HepG2 (cell line): ENCODE data around the gene JAKMIP2. TPM values are rescaled to one million over a fixed set of nuclear protein-coding genes. Genes with fewer than 3 reads are reported as not detected.

ENCODE experiments used
- ATAC-seq: fragments of 200-7000 bp; cut with Tn5 transposase; 3 replicates; pipeline ENCODE4 v1.9.1; 2020; ENCODE audit warnings: mild to moderate bottlenecking, moderate library complexity
- BruUV-seq: library from RNA; stranded (reverse); fragments of 400-500 nt; replicated peaks from 2 replicates; lab custom pipeline; 2021; lab: Mats Ljungman, UMichigan
- CTCF ChIA-PET: fragments of 300-600 bp; formaldehyde crosslinking; extraction: SDS; loops from one replicate; lab custom pipeline; 2021; ENCODE audit warnings: low total read pairs, inconsistent platforms, low intra/inter-chr PET ratio; lab: Yijun Ruan, JAX
- POLR2A ChIA-PET: fragments of 350-600 bp; sonication (Branson Sonifier 250); formaldehyde crosslinking; loops from one replicate; lab custom pipeline; 2020; ENCODE audit warnings: antibody characterized with exemption, inconsistent platforms; lab: Yijun Ruan, JAX
- DNase-seq: peaks from one replicate; pipeline ENCODE4 v3.0.0-alpha.2; 2015; ENCODE audit warnings: low spot score
- FAIRE-seq: peaks from 3 replicates; lab custom pipeline; 2011; peaks lifted over from hg19 to GRCh38; lab: Jason Lieb, UNC
- H2AFZ ChIP-seq: one replicate; pipeline ENCODE4 v1.6.1; 2011; ENCODE audit warnings: low read length, inconsistent platforms
- H3K27ac ChIP-seq: fragments of 300-600 bp; 3 replicates; pipeline ENCODE4 v1.8.0; 2011; ENCODE audit warnings: mixed run types, mild to moderate bottlenecking, mixed read lengths, low read length, inconsistent platforms; ENCODE audit not compliant: insufficient read depth; ENCODE audit errors: extremely low read length
- H3K27me3 ChIP-seq, 2 experiments: fragments of 200-600 bp in 1 of 2; 2 replicates in 1 of 2; 3 replicates in 1 of 2; pipeline versions ENCODE4 v1.6.0 to v1.8.0; 2011; ENCODE audit warnings: low read length in 2 of 2, mild to moderate bottlenecking in 2 of 2, moderate library complexity in 2 of 2, inconsistent platforms in 1 of 2; ENCODE audit not compliant: insufficient read depth in 2 of 2, control insufficient read depth in 1 of 2
- H3K36me3 ChIP-seq, 2 experiments: fragments of 200-600 bp in 1 of 2; replicated peaks in 1 of 2; 2 replicates in 1 of 2; 3 replicates in 1 of 2; pipeline versions ENCODE4 v1.5.1 to v1.8.0; 2011; ENCODE audit warnings: low read length in 2 of 2, inconsistent platforms in 1 of 2; ENCODE audit not compliant: insufficient read depth in 2 of 2, control insufficient read depth in 1 of 2
- H3K4me1 ChIP-seq: 2 replicates; pipeline ENCODE4 v1.5.1; 2012; ENCODE audit warnings: low read length, inconsistent platforms; ENCODE audit not compliant: insufficient read depth
- H3K4me2 ChIP-seq: 2 replicates; pipeline ENCODE4 v1.6.0; 2011; ENCODE audit warnings: low read depth, low read length, inconsistent platforms
- H3K4me3 ChIP-seq, 3 experiments: fragments of 200-600 bp in 1 of 3; sonication (generic), shearing (Covaris generic) in 1 of 3; replicated peaks in 1 of 3; 2 replicates each; pipeline ENCODE4 v1.5.1; 2011 to 2016; ENCODE audit warnings: low read length in 3 of 3, inconsistent platforms in 2 of 3, low read depth in 2 of 3, mild to moderate bottlenecking in 2 of 3, control low read depth in 1 of 3, mixed read lengths in 1 of 3; ENCODE audit not compliant: insufficient read depth in 1 of 3
- H3K79me2 ChIP-seq: one replicate; pipeline ENCODE4 v1.6.1; 2011; ENCODE audit warnings: low read length, inconsistent platforms; ENCODE audit not compliant: insufficient read depth
- H3K9ac ChIP-seq: 2 replicates; pipeline ENCODE4 v1.6.0; 2011; ENCODE audit warnings: mild to moderate bottlenecking, low read depth, low read length, inconsistent platforms; ENCODE audit not compliant: insufficient read depth
- H3K9me3 ChIP-seq: 2 replicates; pipeline ENCODE4 v1.5.1; 2012; ENCODE audit warnings: mild to moderate bottlenecking, low read length
- H4K20me1 ChIP-seq: 2 replicates; pipeline ENCODE4 v1.6.0; 2011; ENCODE audit warnings: inconsistent platforms, mild to moderate bottlenecking, low read length, moderate library complexity; ENCODE audit not compliant: insufficient read depth
- CBX2 ChIP-seq, 2 experiments: fragments of 200-600 bp in 1 of 2; sonication (generic); formaldehyde crosslinking in 1 of 2; IDR thresholded peaks; 2 replicates each; pipeline versions ENCODE4 v1.7.0 to v1.8.1; 2018 to 2022; ENCODE audit warnings: low read depth in 2 of 2, low read length in 1 of 2, mild to moderate bottlenecking in 1 of 2, missing genetic modification reagents in 1 of 2
- CEBPB ChIP-seq: IDR thresholded peaks from 2 replicates; pipeline ENCODE4 v1.6.1; 2011; ENCODE audit warnings: low read depth, low read length, improper control_type of control experiment, borderline replicate concordance
- HOXA9 ChIP-seq: sonication (generic); formaldehyde crosslinking; IDR thresholded peaks from 2 replicates; pipeline ENCODE4 v1.8.1; 2022; ENCODE audit warnings: missing genetic modification reagents, mild to moderate bottlenecking, moderate library complexity, borderline replicate concordance
- KLF16 ChIP-seq, 2 experiments: sonication (generic) in 1 of 2; formaldehyde crosslinking in 1 of 2; IDR thresholded peaks; 2 replicates each; pipeline versions ENCODE4 v1.6.1 to v1.8.0; 2016 to 2023; ENCODE audit warnings: missing genetic modification reagents in 2 of 2, missing compliant biosample characterization in 1 of 2
- LCORL ChIP-seq, 2 experiments: fragments of 450-650 bp in 1 of 2; sonication (generic) in 1 of 2; formaldehyde crosslinking in 1 of 2; IDR thresholded peaks; 2 replicates each; pipeline versions ENCODE4 v1.5.0 to v1.6.1; 2017 to 2020; ENCODE audit warnings: antibody characterized with exemption in 1 of 2, missing genetic modification reagents in 1 of 2
- MIER2 ChIP-seq: IDR thresholded peaks from 2 replicates; pipeline ENCODE4 v1.6.1; 2016; ENCODE audit warnings: missing biosample characterization, missing genetic modification reagents
- NFE2 ChIP-seq: sonication (generic); formaldehyde crosslinking; IDR thresholded peaks from 2 replicates; pipeline ENCODE4 v1.4.0; 2020; ENCODE audit warnings: missing genetic modification reagents
- RAD51 ChIP-seq: fragments of 450-650 bp; IDR thresholded peaks from 2 replicates; pipeline ENCODE4 v1.6.1; 2016; ENCODE audit warnings: borderline replicate concordance
- SP1 ChIP-seq, 2 experiments: fragments of 450-650 bp in 1 of 2; sonication (generic) in 1 of 2; formaldehyde crosslinking in 1 of 2; IDR thresholded peaks; 2 replicates each; pipeline versions ENCODE4 v1.4.0 to v1.6.1; 2016 to 2020; ENCODE audit warnings: missing genetic modification reagents in 1 of 2
- TFE3 ChIP-seq: IDR thresholded peaks from 2 replicates; pipeline ENCODE4 v1.6.1; 2016
- ZBTB7A ChIP-seq: sonication (generic); formaldehyde crosslinking; IDR thresholded peaks from 2 replicates; pipeline ENCODE4 v1.8.0; 2022; ENCODE audit warnings: mild to moderate bottlenecking, missing genetic modification reagents
- ZEB1 ChIP-seq: IDR thresholded peaks from 2 replicates; pipeline ENCODE4 v1.6.1; 2012; ENCODE audit warnings: mild to moderate bottlenecking, low read depth, inconsistent platforms; ENCODE audit not compliant: insufficient replicate concordance
- ZNF230 ChIP-seq: sonication (generic); formaldehyde crosslinking; IDR thresholded peaks from 2 replicates; pipeline ENCODE4 v1.4.0; 2020; ENCODE audit warnings: mild to moderate bottlenecking, missing genetic modification reagents
- ZNF816 ChIP-seq: sonication (generic); formaldehyde crosslinking; IDR thresholded peaks from 2 replicates; pipeline ENCODE4 v1.8.0; 2022; ENCODE audit warnings: missing genetic modification reagents, mild to moderate bottlenecking, borderline replicate concordance
- WGBS: methylation state at CpG from one replicate; pipeline ENCODE4 v1.1.6; 2017; ENCODE audit warnings: low lambda C conversion rate; 5-methylcytosine and 5-hydroxymethylcytosine counted together
- in situ Hi-C: cut with HindIII; loops from 2 replicates; pipeline ENCODE4 v1.10.0; 2017; ENCODE audit warnings: low pct_unique_long_range_greater_than_20kb; ENCODE audit not compliant: extremely low pct_ligation_motif_present
- intact Hi-C: fragments of 100-400 bp; cut with micrococcal nuclease; formaldehyde crosslinking; loops from one replicate; pipeline ENCODE4 v1.10.0; 2022; ENCODE audit not compliant: unreplicated experiment
- polyA plus RNA-seq, 8 experiments: library from polyadenylated mRNA; depleted of rRNA in 3 of 8; stranded (reverse) in 7 of 8; unstranded in 1 of 8; fragments of >200 nt; fragmentation: Illumina TruSeq in 4 of 8; extraction: Trizol in 4 of 8; gene quantifications; 2 replicates each; pipeline versions ENCODE4 v1.2.1 to v1.2.3, GENCODE V29; 2011 to 2016; ENCODE audit warnings: low read depth in 4 of 8, missing spikeins in 1 of 8, mixed read lengths in 1 of 8; ENCODE audit not compliant: insufficient read depth in 1 of 8
- total RNA-seq, 5 experiments: library from RNA; depleted of rRNA; stranded (reverse); fragments of >200 nt; fragmentation: Illumina TruSeq; extraction: Trizol; gene quantifications; 2 replicates each; pipeline ENCODE4 v1.2.3, GENCODE V29; 2016; ENCODE audit warnings: low read depth in 1 of 5

Gene JAKMIP2
- total and polyA plus RNA-seq, 2 of the 13 experiments (the other 11 are each of a cell fraction or from before 2014, with no cell fraction given), result 0.04 to 2.1 TPM

GRCh38 chr5:147636729-147636984 lies 145.9 kb downstream of the JAKMIP2 start:
- H3K4me3 ChIP-seq, result no peak overlapping the region
- no peaks in the 10 kb centered on the region for H3K36me3 ChIP-seq
- in situ Hi-C loops, result no loop called here
- no peak for ATAC-seq
- H2AFZ ChIP-seq, result no peak overlapping the region
- POLR2A ChIA-PET, result no interaction called here
- TF ChIP-seq CBX2 (IDR thresholded peaks at IDR 0.05; ENCODE audit: low read depth, low read length) (no peak), CBX2 (CRISPR knock-in tag; IDR thresholded peaks at IDR 0.05; ENCODE audit: low read depth) (no peak), SP1 (IDR thresholded peaks at IDR 0.05) (no peak), SP1 (CRISPR knock-in tag; IDR thresholded peaks at IDR 0.05) (no peak), MIER2 (no peak), ZBTB7A (CRISPR knock-in tag) (no peak), CEBPB (no peak), KLF16 (CRISPR knock-in tag; IDR thresholded peaks at IDR 0.05) (no peak), HOXA9 (CRISPR knock-in tag) (no peak), NFE2 (CRISPR knock-in tag) (no peak), LCORL (IDR thresholded peaks at IDR 0.05) (no peak), LCORL (CRISPR knock-in tag; IDR thresholded peaks at IDR 0.05) (no peak), ZEB1 (no peak), TFE3 (no peak), ZNF816 (CRISPR knock-in tag) (no peak), ZNF230 (no peak), RAD51 (no peak)
- TF ChIP-seq, all 625 proteins: peak for 0
- 73% methylated on average over 3 of the region's 3 CpGs for WGBS
- no peak for DNase-seq
- Histone ChIP-seq H3K27ac (no peak overlapping the region), H4K20me1 (no peaks in the 10 kb centered on the region), H3K9ac (no peak overlapping the region), H3K79me2 (no peaks in the 10 kb centered on the region), H3K4me1 (peaks cover 19% of the 10 kb centered on the region), H3K9me3 (no peaks in the 10 kb centered on the region), H3K4me2 (no peak overlapping the region), H3K27me3 (no peaks in the 10 kb centered on the region)
- CTCF ChIA-PET, result no interaction called here
- no TSS peak for BruUV-seq
- intact Hi-C loops, result no loop called here
- FAIRE-seq, result no peak
